ENCODE data around the gene JDP2. TPM values are rescaled to one million over a fixed set of nuclear protein-coding genes. Genes with fewer than 3 reads are reported as not detected.
A peak's percentile ranks its signal among the peaks of the same experiment; 100 is the strongest.

JDP2 gene
- total and polyA plus RNA-seq, 2 donors (not counting 1 experiment from before 2014, with no cell fraction given), result 7.9 to 17.9 TPM

DNA sequence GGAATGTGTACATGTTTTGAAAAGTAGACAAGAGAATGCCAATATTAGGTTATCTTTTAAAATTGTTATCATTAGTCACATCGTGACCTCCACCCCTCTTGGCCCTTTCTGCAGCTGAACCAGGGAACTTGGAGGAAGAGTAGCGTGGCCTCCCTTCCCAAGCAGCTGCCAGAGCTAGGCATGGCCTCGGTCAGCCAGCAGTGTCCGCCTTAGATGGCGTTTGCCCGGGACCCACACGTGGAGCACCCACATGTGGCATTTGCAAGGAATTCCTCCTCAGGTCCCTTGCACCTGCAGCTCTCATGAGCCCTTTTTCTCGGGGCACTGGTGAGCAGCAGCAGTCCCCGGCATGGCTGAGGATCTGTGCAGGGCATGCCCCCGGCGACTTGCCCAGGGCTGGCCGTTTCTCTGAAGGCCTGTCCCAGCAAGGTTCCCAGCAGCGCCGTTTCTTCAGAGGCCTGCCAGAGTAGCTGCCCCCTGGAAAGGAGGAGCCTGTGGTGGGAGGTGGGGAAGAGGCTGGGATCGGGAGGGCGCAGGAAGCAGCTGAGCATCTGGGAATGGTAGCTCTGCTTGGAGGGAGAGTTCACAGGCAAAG, 10.8 kb downstream of the JDP2 start:
- POLR2A ChIA-PET, result no interaction called here
- DNase-seq, result no peak
- H3K9ac ChIP-seq (ENCODE audit: low read length), result no peak overlapping the region
- CTCF ChIA-PET, result interaction anchor here (1.0 kb wide), 1 partner anchor 14 kb away, joined by 3 read pairs; no protein-coding TSS in a partner anchor
- 98% methylated on average over 15 of the region's 16 CpGs for WGBS (ENCODE audit: insufficient coverage)
- Mint-ChIP-seq H3K4me3 (no peak overlapping the region), H3K4me1 (peaks cover 54% of the 10 kb centered on the region), H3K9me3 (ENCODE audit: insufficient read depth) (no peaks in the 10 kb centered on the region), H3K27me3 (no peaks in the 10 kb centered on the region), H3K27ac (no peak overlapping the region)
- H3K36me3 ChIP-seq (replicated peaks in 1 of 2; ENCODE audit: control extremely low read depth in 1 of 2, control insufficient read depth in 1 of 2, extremely low read depth in 1 of 2, insufficient read depth in 2 of 2, low read length in 1 of 2), result peaks cover 0 to 24% of the 10 kb centered on the region in 2 experiments
- no peak overlapping the region for H3K4me2 ChIP-seq (replicated peaks; ENCODE audit: low read depth, low read length, poor library complexity, severe bottlenecking)
- no peak overlapping the region for H3K4me3 ChIP-seq (ENCODE audit: control extremely low read depth in 1 of 5, extremely low read depth in 1 of 5, insufficient read depth in 1 of 5, low read depth in 2 of 5, low read length in 4 of 5)
- TF ChIP-seq, protein P1, sequence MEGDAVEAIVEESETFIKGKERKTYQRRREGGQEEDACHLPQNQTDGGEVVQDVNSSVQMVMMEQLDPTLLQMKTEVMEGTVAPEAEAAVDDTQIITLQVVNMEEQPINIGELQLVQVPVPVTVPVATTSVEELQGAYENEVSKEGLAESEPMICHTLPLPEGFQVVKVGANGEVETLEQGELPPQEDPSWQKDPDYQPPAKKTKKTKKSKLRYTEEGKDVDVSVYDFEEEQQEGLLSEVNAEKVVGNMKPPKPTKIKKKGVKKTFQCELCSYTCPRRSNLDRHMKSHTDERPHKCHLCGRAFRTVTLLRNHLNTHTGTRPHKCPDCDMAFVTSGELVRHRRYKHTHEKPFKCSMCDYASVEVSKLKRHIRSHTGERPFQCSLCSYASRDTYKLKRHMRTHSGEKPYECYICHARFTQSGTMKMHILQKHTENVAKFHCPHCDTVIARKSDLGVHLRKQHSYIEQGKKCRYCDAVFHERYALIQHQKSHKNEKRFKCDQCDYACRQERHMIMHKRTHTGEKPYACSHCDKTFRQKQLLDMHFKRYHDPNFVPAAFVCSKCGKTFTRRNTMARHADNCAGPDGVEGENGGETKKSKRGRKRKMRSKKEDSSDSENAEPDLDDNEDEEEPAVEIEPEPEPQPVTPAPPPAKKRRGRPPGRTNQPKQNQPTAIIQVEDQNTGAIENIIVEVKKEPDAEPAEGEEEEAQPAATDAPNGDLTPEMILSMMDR (IDR thresholded peaks at IDR 0.05), result no peak
- TF ChIP-seq EZH2 (IDR thresholded peaks at IDR 0.05; ENCODE audit: borderline replicate concordance, insufficient read depth, low read depth, low read length, poor library complexity, severe bottlenecking), result no peak
- H3K4me1 ChIP-seq (ENCODE audit: control insufficient read depth in 2 of 2, insufficient read depth in 2 of 2, low read length in 2 of 2), result peaks cover 0 to 41% of the 10 kb centered on the region in 2 donors
- intact Hi-C loops (cut with micrococcal nuclease), result no loop called here
- H4K20me1 ChIP-seq (ENCODE audit: control insufficient read depth, insufficient read depth, low read length, poor library complexity, severe bottlenecking), result no peaks in the 10 kb centered on the region
- H2AFZ ChIP-seq (ENCODE audit: insufficient read depth, low read depth, low read length, poor library complexity, severe bottlenecking), result no peak overlapping the region
- H3K27me3 ChIP-seq (replicated peaks in 1 of 4; ENCODE audit: control extremely low read depth in 1 of 4, control insufficient read depth in 3 of 4, insufficient read depth in 4 of 4, low read length in 3 of 4), result no peaks in the 10 kb centered on the region
- H3K79me2 ChIP-seq (ENCODE audit: control insufficient read depth, insufficient read depth, low read length), result no peaks in the 10 kb centered on the region
- no peak overlapping the region for H3K27ac ChIP-seq (ENCODE audit: low read length in 2 of 2)
- H3K9me3 ChIP-seq (ENCODE audit: control extremely low read depth in 1 of 3, control insufficient read depth in 2 of 3, insufficient read depth in 1 of 3, low read length in 2 of 3), result no peaks in the 10 kb centered on the region
- ATAC-seq (ENCODE audit: low read depth), result no peak

DNA sequence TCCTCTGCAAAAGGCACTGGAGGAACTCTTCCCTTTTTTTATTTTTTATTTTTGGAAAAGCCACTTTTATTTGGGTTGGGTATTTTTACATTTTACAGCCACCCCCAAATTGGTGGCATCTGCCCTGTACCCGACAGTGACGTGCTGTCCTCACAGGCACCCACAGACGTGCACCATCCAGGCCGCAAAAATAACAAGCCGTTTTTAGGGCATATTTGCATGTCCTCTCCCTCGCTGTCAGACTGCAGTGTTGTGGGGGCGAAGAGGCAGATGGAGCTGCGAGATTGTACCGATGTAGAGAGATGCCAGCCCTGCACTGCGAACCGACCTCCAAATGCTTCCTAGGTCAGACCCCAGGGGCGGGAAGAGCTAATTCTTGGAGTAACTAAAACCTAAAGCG, 12.2 kb downstream of the JDP2 start:
- ChIA-PET CTCF (interaction anchor here (1.1 to 1.7 kb wide), 5 partner anchors 11 to 135 kb away, joined by 4 to 8 read pairs (median 6); no protein-coding TSS in a partner anchor), POLR2A (interaction anchor here (2.3 kb wide), 1 partner anchor 12 kb away, joined by 5 read pairs; the partner anchor contains the start of gene JDP2)
- Histone ChIP-seq H3K4me3 (ENCODE audit: control extremely low read depth in 1 of 5, extremely low read depth in 1 of 5, insufficient read depth in 1 of 5, low read depth in 2 of 5, low read length in 4 of 5) (peak overlapping the region in 2 of 5 experiments; percentile 20 to 39), H3K9me3 (ENCODE audit: control extremely low read depth in 1 of 3, control insufficient read depth in 2 of 3, insufficient read depth in 1 of 3, low read length in 2 of 3) (no peaks in the 10 kb centered on the region), H3K4me1 (ENCODE audit: control insufficient read depth in 2 of 2, insufficient read depth in 2 of 2, low read length in 2 of 2) (peaks cover 0 to 41% of the 10 kb centered on the region in 2 donors), H3K9ac (ENCODE audit: low read length) (no peak overlapping the region), H2AFZ (ENCODE audit: insufficient read depth, low read depth, low read length, poor library complexity, severe bottlenecking) (peak overlapping the region; percentile 11), H3K36me3 (replicated peaks in 1 of 2; ENCODE audit: control extremely low read depth in 1 of 2, control insufficient read depth in 1 of 2, extremely low read depth in 1 of 2, insufficient read depth in 2 of 2, low read length in 1 of 2) (peaks cover 0 to 31% of the 10 kb centered on the region in 2 experiments), H4K20me1 (ENCODE audit: control insufficient read depth, insufficient read depth, low read length, poor library complexity, severe bottlenecking) (no peaks in the 10 kb centered on the region), H3K27ac (ENCODE audit: low read length in 2 of 2) (no peak overlapping the region), H3K4me2 (replicated peaks; ENCODE audit: low read depth, low read length, poor library complexity, severe bottlenecking) (peak overlapping the region; percentile 57), H3K27me3 (replicated peaks in 1 of 4; ENCODE audit: control extremely low read depth in 1 of 4, control insufficient read depth in 3 of 4, insufficient read depth in 4 of 4, low read length in 3 of 4) (no peaks in the 10 kb centered on the region), H3K79me2 (ENCODE audit: control insufficient read depth, insufficient read depth, low read length) (no peaks in the 10 kb centered on the region)
- Mint-ChIP-seq H3K27me3 (no peaks in the 10 kb centered on the region), H3K9me3 (ENCODE audit: insufficient read depth) (no peaks in the 10 kb centered on the region), H3K27ac (peak overlapping the region; percentile 47), H3K4me1 (peaks cover 51% of the 10 kb centered on the region), H3K4me3 (peak overlapping the region; percentile 83)
- peak; percentile 37 for DNase-seq
- no peak for TF ChIP-seq EZH2 (IDR thresholded peaks at IDR 0.05; ENCODE audit: borderline replicate concordance, insufficient read depth, low read depth, low read length, poor library complexity, severe bottlenecking)
- TF ChIP-seq, protein P1 (IDR thresholded peaks at IDR 0.05), result no peak
- intact Hi-C loops (cut with micrococcal nuclease), result no loop called here
- ATAC-seq (ENCODE audit: low read depth), result peak; percentile 84
- 71% methylated on average over 12 of the region's 13 CpGs for WGBS (ENCODE audit: insufficient coverage)

Data from B cell (primary cell).